ENCODE measurements around the gene FUT8.

DNA sequence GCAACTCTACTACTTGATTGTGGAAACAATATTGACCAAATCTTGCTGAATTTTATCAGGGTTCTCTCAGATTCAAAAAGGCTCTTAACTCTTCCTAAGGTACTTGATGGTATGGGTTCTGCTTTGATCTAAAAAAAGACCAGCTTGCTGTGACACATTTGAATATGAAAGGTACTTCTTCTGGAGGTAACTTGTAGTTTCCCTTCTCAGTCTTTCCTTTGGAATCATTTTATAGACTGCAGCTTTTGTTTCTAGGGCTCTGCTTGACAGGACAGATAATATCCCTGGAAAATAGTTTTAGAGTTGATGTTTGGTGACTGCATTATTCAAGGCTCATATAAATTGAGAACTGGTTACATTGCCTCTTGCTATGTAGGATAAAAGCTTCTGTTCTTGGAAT lies 251.9 kb downstream of the FUT8 start:
- TF ChIP-seq, protein P1, sequence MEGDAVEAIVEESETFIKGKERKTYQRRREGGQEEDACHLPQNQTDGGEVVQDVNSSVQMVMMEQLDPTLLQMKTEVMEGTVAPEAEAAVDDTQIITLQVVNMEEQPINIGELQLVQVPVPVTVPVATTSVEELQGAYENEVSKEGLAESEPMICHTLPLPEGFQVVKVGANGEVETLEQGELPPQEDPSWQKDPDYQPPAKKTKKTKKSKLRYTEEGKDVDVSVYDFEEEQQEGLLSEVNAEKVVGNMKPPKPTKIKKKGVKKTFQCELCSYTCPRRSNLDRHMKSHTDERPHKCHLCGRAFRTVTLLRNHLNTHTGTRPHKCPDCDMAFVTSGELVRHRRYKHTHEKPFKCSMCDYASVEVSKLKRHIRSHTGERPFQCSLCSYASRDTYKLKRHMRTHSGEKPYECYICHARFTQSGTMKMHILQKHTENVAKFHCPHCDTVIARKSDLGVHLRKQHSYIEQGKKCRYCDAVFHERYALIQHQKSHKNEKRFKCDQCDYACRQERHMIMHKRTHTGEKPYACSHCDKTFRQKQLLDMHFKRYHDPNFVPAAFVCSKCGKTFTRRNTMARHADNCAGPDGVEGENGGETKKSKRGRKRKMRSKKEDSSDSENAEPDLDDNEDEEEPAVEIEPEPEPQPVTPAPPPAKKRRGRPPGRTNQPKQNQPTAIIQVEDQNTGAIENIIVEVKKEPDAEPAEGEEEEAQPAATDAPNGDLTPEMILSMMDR (IDR thresholded peaks at IDR 0.05): no peak
- TF ChIP-seq POLR2AphosphoS5 (IDR thresholded peaks at IDR 0.05): no peak
- TF ChIP-seq EP300 (IDR thresholded peaks at IDR 0.05; ENCODE audit: low read depth): no peak
- no peak for TF ChIP-seq POLR2A (IDR thresholded peaks at IDR 0.05)
